ENCODE measurements around the gene FAM120A.
A peak's percentile ranks its signal among the peaks of the same experiment; 100 is the strongest.

FAM120A gene

GRCh38 chr9:93572636-93573515 is 121.4 kb downstream of the FAM120A start:
- Histone ChIP-seq H3K27ac (ENCODE audit: low read depth, low read length) (no peak overlapping the region), H3K9me3 (ENCODE audit: control insufficient read depth, insufficient read depth, low read length) (0 out of 2 replicates have a peak, but pooled peaks cover 2% of the 10 kb centered on the region), H3K36me3 (ENCODE audit: control insufficient read depth, insufficient read depth, low read length) (no peaks in the 10 kb centered on the region), H3K4me1 (ENCODE audit: control insufficient read depth, insufficient read depth, low read length) (peaks cover 18% of the 10 kb centered on the region), H3K27me3 (ENCODE audit: control insufficient read depth, insufficient read depth, low read length) (peaks cover 4% of the 10 kb centered on the region), H3K4me3 (ENCODE audit: low read depth, low read length) (no peak overlapping the region), H3K9ac (ENCODE audit: low read depth, low read length) (no peak overlapping the region)

- H3K4me3 ChIP-seq (ENCODE audit: low read depth, low read length) = no peak overlapping the region
- H3K27me3 ChIP-seq (ENCODE audit: control insufficient read depth, insufficient read depth, low read length) = peaks cover 4% of the 10 kb centered on the region
- H3K4me1 ChIP-seq (ENCODE audit: control insufficient read depth, insufficient read depth, low read length) = peaks cover 21% of the 10 kb centered on the region
- H3K27ac ChIP-seq (ENCODE audit: low read depth, low read length) = no peak overlapping the region
- no peak overlapping the region for H3K9ac ChIP-seq (ENCODE audit: low read depth, low read length)
- no peaks in the 10 kb centered on the region for H3K36me3 ChIP-seq (ENCODE audit: control insufficient read depth, insufficient read depth, low read length)
- 0 out of 2 replicates have a peak, but pooled peaks cover 2% of the 10 kb centered on the region for H3K9me3 ChIP-seq (ENCODE audit: control insufficient read depth, insufficient read depth, low read length)
Observed at GRCh38 chr9:93573516-93573828, 122.0 kb downstream of the FAM120A start.

GRCh38 chr9:93574091-93574899 is 122.8 kb downstream of the FAM120A start:
- Histone ChIP-seq H3K36me3 (ENCODE audit: control insufficient read depth, insufficient read depth, low read length) (no peaks in the 10 kb centered on the region), H3K27me3 (ENCODE audit: control insufficient read depth, insufficient read depth, low read length) (peaks cover 4% of the 10 kb centered on the region), H3K4me3 (ENCODE audit: low read depth, low read length) (no peak overlapping the region), H3K9me3 (ENCODE audit: control insufficient read depth, insufficient read depth, low read length) (0 out of 2 replicates have a peak, but pooled peaks cover 2% of the 10 kb centered on the region), H3K4me1 (ENCODE audit: control insufficient read depth, insufficient read depth, low read length) (peaks cover 19% of the 10 kb centered on the region), H3K9ac (ENCODE audit: low read depth, low read length) (no peak overlapping the region), H3K27ac (ENCODE audit: low read depth, low read length) (no peak overlapping the region)

GRCh38 chr9:93574900-93575795 is 123.7 kb downstream of the FAM120A start:
- H3K4me3 ChIP-seq (ENCODE audit: low read depth, low read length) = peak overlapping the region; percentile 79
- no peak overlapping the region for H3K27ac ChIP-seq (ENCODE audit: low read depth, low read length)
- H3K9ac ChIP-seq (ENCODE audit: low read depth, low read length) = no peak overlapping the region
- H3K4me1 ChIP-seq (ENCODE audit: control insufficient read depth, insufficient read depth, low read length) = peaks cover 19% of the 10 kb centered on the region
- no peaks in the 10 kb centered on the region for H3K36me3 ChIP-seq (ENCODE audit: control insufficient read depth, insufficient read depth, low read length)
- H3K9me3 ChIP-seq (ENCODE audit: control insufficient read depth, insufficient read depth, low read length) = 0 out of 2 replicates have a peak, but pooled peaks cover 2% of the 10 kb centered on the region
- peaks cover 4% of the 10 kb centered on the region for H3K27me3 ChIP-seq (ENCODE audit: control insufficient read depth, insufficient read depth, low read length)

GRCh38 chr9:93575796-93576257 is 124.3 kb downstream of the FAM120A start:
- H3K4me3 ChIP-seq (ENCODE audit: low read depth, low read length) = peak overlapping the region; percentile 79
- H3K36me3 ChIP-seq (ENCODE audit: control insufficient read depth, insufficient read depth, low read length) = no peaks in the 10 kb centered on the region
- H3K27me3 ChIP-seq (ENCODE audit: control insufficient read depth, insufficient read depth, low read length) = peaks cover 4% of the 10 kb centered on the region
- peaks cover 19% of the 10 kb centered on the region for H3K4me1 ChIP-seq (ENCODE audit: control insufficient read depth, insufficient read depth, low read length)
- H3K9ac ChIP-seq (ENCODE audit: low read depth, low read length) = peak overlapping the region; percentile 48; the same call in 1 of the 2 replicates
- H3K27ac ChIP-seq (ENCODE audit: low read depth, low read length) = no peak overlapping the region
- H3K9me3 ChIP-seq (ENCODE audit: control insufficient read depth, insufficient read depth, low read length) = 0 out of 2 replicates have a peak, but pooled peaks cover 2% of the 10 kb centered on the region

- Histone ChIP-seq H3K4me3 (ENCODE audit: low read depth, low read length) (peak within 1 kb of the TSS; percentile 79), H3K4me1 (ENCODE audit: control insufficient read depth, insufficient read depth, low read length) (peaks cover 19% of the 10 kb centered on the region), H3K9ac (ENCODE audit: low read depth, low read length) (peak within 1 kb of the TSS; percentile 70), H3K9me3 (ENCODE audit: control insufficient read depth, insufficient read depth, low read length) (0 out of 2 replicates have a peak, but pooled peaks cover under 1% of the 10 kb centered on the region), H3K27me3 (ENCODE audit: control insufficient read depth, insufficient read depth, low read length) (peaks cover 4% of the 10 kb centered on the region), H3K36me3 (ENCODE audit: control insufficient read depth, insufficient read depth, low read length) (no peaks in the 10 kb centered on the region), H3K27ac (ENCODE audit: low read depth, low read length) (no peak within 1 kb of the TSS)
Observed at GRCh38 chr9:93576258-93577077, 125.0 kb downstream of the FAM120A start, which contains the start of gene PHF2. Gene PHF2, plus strand, starts transcription at chr9:93576584. Its CDS starts 190 bp downstream, at chr9:93576774.

- H3K9me3 ChIP-seq (ENCODE audit: control insufficient read depth, insufficient read depth, low read length) = no peaks in the 10 kb centered on the region
- H3K4me1 ChIP-seq (ENCODE audit: control insufficient read depth, insufficient read depth, low read length) = peaks cover 19% of the 10 kb centered on the region
- H3K9ac ChIP-seq (ENCODE audit: low read depth, low read length) = no peak overlapping the region
- H3K36me3 ChIP-seq (ENCODE audit: control insufficient read depth, insufficient read depth, low read length) = no peaks in the 10 kb centered on the region
- H3K27ac ChIP-seq (ENCODE audit: low read depth, low read length) = no peak overlapping the region
- H3K27me3 ChIP-seq (ENCODE audit: control insufficient read depth, insufficient read depth, low read length) = peaks cover 4% of the 10 kb centered on the region
- H3K4me3 ChIP-seq (ENCODE audit: low read depth, low read length) = peak overlapping the region; percentile 53
Observed at GRCh38 chr9:93577078-93577974, 125.8 kb downstream of the FAM120A start.

GRCh38 chr9:93577975-93578682 is 126.6 kb downstream of the FAM120A start:
- H3K9ac ChIP-seq (ENCODE audit: low read depth, low read length) = no peak overlapping the region

GRCh38 chr9:93578844-93579243 is 127.4 kb downstream of the FAM120A start:
- Histone ChIP-seq H3K4me3 (ENCODE audit: low read depth, low read length) (no peak overlapping the region), H3K9me3 (ENCODE audit: control insufficient read depth, insufficient read depth, low read length) (no peaks in the 10 kb centered on the region), H3K4me1 (ENCODE audit: control insufficient read depth, insufficient read depth, low read length) (peaks cover 19% of the 10 kb centered on the region), H3K27me3 (ENCODE audit: control insufficient read depth, insufficient read depth, low read length) (peaks cover 4% of the 10 kb centered on the region), H3K27ac (ENCODE audit: low read depth, low read length) (no peak overlapping the region), H3K36me3 (ENCODE audit: control insufficient read depth, insufficient read depth, low read length) (no peaks in the 10 kb centered on the region), H3K9ac (ENCODE audit: low read depth, low read length) (no peak overlapping the region)

More at GRCh38 chr9:93577975-93578682, 126.6 kb downstream of the FAM120A start:
- no peaks in the 10 kb centered on the region for H3K9me3 ChIP-seq (ENCODE audit: control insufficient read depth, insufficient read depth, low read length)
- H3K36me3 ChIP-seq (ENCODE audit: control insufficient read depth, insufficient read depth, low read length) = no peaks in the 10 kb centered on the region
- H3K27me3 ChIP-seq (ENCODE audit: control insufficient read depth, insufficient read depth, low read length) = peaks cover 4% of the 10 kb centered on the region
- H3K27ac ChIP-seq (ENCODE audit: low read depth, low read length) = no peak overlapping the region
- H3K4me3 ChIP-seq (ENCODE audit: low read depth, low read length) = peak overlapping the region; percentile 53
- peaks cover 19% of the 10 kb centered on the region for H3K4me1 ChIP-seq (ENCODE audit: control insufficient read depth, insufficient read depth, low read length)

Measured in HUES48 (cell line).